ENCODE measurements around the gene PAGR1. TPM values are rescaled to one million over a fixed set of nuclear protein-coding genes. Genes with fewer than 3 reads are reported as not detected.

Gene PAGR1
- total and polyA plus RNA-seq, 2 of the 13 experiments (the other 11 are each of a cell fraction or from before 2014, with no cell fraction given), result 9.8 to 66.4 TPM

GRCh38 chr16:29815793-29816693, at the start of gene PAGR1 (continued):
- TF ChIP-seq PRMT3 (CRISPR knock-in tag; IDR thresholded peaks at IDR 0.05; ENCODE audit: borderline replicate concordance, low read depth), result no peak
- peak; percentile 98 for TF ChIP-seq BCL3 (CRISPR knock-in tag; IDR thresholded peaks at IDR 0.05)
- TF ChIP-seq ZNF616 (CRISPR knock-in tag; IDR thresholded peaks at IDR 0.05; ENCODE audit: low read depth), result no peak; the same call in none of the 2 replicates
- peak; percentile 97; the same call in 1 of the 2 replicates for TF ChIP-seq PAWR (CRISPR knock-in tag; IDR thresholded peaks at IDR 0.05; ENCODE audit: borderline replicate concordance)
- TF ChIP-seq E2F2 (CRISPR knock-in tag; IDR thresholded peaks at IDR 0.05; ENCODE audit: borderline replicate concordance), result 0 out of 2 replicates have a peak, but pooled peaks have one; percentile 58
- peak; percentile 87 for TF ChIP-seq TAF1 (CRISPR knock-in tag; IDR thresholded peaks at IDR 0.05)
- no peak; the same call in 1 of the 2 replicates for TF ChIP-seq ZNF263 (CRISPR knock-in tag; IDR thresholded peaks at IDR 0.05)
- TF ChIP-seq SIX4 (CRISPR knock-in tag; IDR thresholded peaks at IDR 0.05), result peak; percentile 13; the same call in 1 of the 2 replicates
- no peak for TF ChIP-seq SNAPC5 (CRISPR knock-in tag; IDR thresholded peaks at IDR 0.05; ENCODE audit: borderline replicate concordance)
- peak; percentile 96 for TF ChIP-seq ZHX1 (CRISPR knock-in tag; IDR thresholded peaks at IDR 0.05; ENCODE audit: low read depth)
- peak; percentile 46; the same call in 1 of the 2 replicates for TF ChIP-seq CBFB (CRISPR knock-in tag; IDR thresholded peaks at IDR 0.05)
- TF ChIP-seq ZNF567 (CRISPR knock-in tag; IDR thresholded peaks at IDR 0.05; ENCODE audit: borderline replicate concordance), result no peak
- TF ChIP-seq YEATS2 (CRISPR knock-in tag; IDR thresholded peaks at IDR 0.05; ENCODE audit: borderline replicate concordance), result peak; percentile 94
- no peak for TF ChIP-seq ZNF484 (CRISPR knock-in tag; IDR thresholded peaks at IDR 0.05; ENCODE audit: borderline replicate concordance, low read depth)
- peak; percentile 52; the same call in 1 of the 2 replicates for TF ChIP-seq SIN3A (IDR thresholded peaks at IDR 0.05; ENCODE audit: borderline replicate concordance, low read depth, low read length)
- TF ChIP-seq MTF2 (CRISPR knock-in tag; IDR thresholded peaks at IDR 0.05; ENCODE audit: borderline replicate concordance), result 0 out of 2 replicates have a peak, but pooled peaks have one; percentile 45
- no peak for TF ChIP-seq ATF5 (CRISPR knock-in tag; IDR thresholded peaks at IDR 0.05; ENCODE audit: low read depth)
- TF ChIP-seq ATF3 (CRISPR knock-in tag; IDR thresholded peaks at IDR 0.05), result peak; percentile 46; the same call in 1 of the 2 replicates
- peak; percentile 84 for TF ChIP-seq ZNF136 (CRISPR knock-in tag; IDR thresholded peaks at IDR 0.05; ENCODE audit: low read depth)
- TF ChIP-seq MYC (CRISPR knock-in tag; IDR thresholded peaks at IDR 0.05; ENCODE audit: borderline replicate concordance), result peak; percentile 94
- TF ChIP-seq PCBP1 (IDR thresholded peaks at IDR 0.05; ENCODE audit: borderline replicate concordance, low read depth, low read length), result peak; percentile 67; the same call in 1 of the 2 replicates
- peak; percentile 45 for TF ChIP-seq FOSL2 (CRISPR knock-in tag; IDR thresholded peaks at IDR 0.05)

Measured in HepG2 (cell line).